ACHN (cell line): ENCODE measurements around the gene ANKRD39.
"Not testable (repeated sequence)": the region's sequence is repeated elsewhere in the genome, so short reads cannot be mapped to it uniquely, and the experiment has no call there.

Experiments used
- DNase-seq: peaks from one replicate; pipeline ENCODE4 v3.0.0-alpha.2; 2015
- in situ Hi-C: cut with HindIII; loops from 2 replicates; pipeline ENCODE4 v1.10.0; 2017; ENCODE audit warnings: low sequenced_read_pairs, low pct_ligation_motif_present, low pct_unique_long_range_greater_than_20kb

ANKRD39 gene

DNA sequence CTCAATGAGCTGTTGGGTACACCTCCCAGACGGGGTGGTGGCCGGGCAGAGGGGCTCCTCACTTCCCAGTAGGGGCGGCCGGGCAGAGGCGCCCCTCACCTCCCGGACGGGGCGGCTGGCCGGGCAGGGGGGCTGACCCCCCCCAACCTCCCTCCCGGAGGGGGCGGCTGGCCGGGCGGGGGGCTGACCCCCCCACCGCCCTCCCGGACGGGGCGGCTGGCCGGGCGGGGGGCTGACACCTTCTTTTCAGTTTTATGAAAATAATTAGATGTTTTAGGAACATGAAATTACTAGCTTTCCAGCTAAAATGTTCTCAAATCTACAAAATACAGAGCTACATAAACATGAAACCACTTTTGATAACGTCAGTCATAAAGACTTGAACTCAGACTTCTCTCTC, 51.9 kb downstream of the ANKRD39 start:
- in situ Hi-C loops, DNase-seq: not testable (repeated sequence)

DNA sequence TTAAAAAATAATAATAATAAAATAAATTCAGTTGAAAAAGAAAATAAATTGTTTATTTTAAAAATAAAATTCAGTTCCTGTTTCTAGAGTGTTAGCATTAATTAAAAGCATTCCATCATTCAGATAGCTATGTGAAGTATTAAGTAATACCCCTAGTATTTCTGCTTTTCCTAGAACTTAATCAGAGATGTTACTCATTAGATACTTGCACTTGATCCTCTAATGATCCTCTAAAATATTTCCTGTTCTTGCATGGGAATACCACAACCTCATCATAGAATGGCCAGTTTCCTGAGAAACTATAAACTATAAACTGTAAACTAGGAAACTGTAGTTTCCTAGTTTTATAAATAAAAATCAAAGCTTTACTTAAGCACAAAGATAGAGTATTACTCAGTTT, 52.8 kb downstream of the ANKRD39 start:
- no peak for DNase-seq
- in situ Hi-C loops, result no loop called here

DNA sequence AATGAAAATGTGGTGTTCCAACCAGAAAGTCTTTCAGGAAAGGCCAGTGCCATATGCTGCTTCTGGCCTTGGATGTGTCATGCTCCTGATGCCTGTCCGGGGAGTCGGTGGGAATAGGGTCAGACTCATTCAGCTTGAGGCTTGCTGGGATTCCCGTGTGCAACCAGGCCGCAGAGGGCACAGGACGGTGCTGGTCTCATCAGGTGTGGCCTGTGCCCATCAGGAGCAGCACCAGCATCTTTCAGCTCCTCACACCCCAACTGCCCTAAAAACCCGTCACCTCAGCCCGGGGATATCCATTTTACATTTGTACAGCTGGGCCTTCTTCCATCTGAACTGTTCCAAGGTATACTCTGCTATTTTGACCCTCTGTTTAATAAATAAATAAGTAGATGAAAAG, 55.1 kb downstream of the ANKRD39 start:
- in situ Hi-C loops, result no loop called here
- DNase-seq, result no peak

DNA sequence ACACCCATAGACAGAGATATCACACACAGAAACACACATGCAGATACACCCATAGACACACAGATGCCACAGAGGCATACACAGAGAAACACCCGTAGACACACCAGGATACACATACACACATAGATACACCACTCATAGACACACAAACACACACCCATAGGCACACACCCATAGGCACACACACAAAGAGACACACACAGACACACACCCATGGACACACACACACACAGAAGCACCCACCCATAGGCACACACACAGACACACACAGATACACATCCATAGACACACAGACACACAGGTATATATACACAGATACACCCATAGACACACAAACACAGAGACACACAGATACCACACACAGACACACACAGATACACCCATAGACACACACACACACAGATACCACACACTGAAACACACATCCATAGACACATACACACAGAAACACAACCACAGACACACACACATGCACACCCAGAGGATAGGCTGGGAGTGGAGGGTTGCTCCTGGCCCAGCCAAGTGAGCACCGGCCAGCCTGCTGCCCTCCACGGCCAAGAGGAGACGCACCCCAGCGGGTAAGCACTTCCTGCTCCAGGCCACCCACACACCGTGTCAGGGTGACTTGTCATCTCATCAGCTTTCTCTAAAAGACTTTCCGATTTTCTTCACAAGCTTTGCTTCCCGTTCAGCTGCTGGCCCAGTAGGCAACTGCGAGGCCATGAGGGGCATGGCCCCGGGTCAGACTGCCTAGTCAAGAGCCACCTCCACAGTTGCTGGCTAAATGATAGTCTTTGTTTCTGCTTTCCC, 55.8 kb downstream of the ANKRD39 start:
- DNase-seq, result peak; percentile 19
- in situ Hi-C loops, result no loop called here

DNA sequence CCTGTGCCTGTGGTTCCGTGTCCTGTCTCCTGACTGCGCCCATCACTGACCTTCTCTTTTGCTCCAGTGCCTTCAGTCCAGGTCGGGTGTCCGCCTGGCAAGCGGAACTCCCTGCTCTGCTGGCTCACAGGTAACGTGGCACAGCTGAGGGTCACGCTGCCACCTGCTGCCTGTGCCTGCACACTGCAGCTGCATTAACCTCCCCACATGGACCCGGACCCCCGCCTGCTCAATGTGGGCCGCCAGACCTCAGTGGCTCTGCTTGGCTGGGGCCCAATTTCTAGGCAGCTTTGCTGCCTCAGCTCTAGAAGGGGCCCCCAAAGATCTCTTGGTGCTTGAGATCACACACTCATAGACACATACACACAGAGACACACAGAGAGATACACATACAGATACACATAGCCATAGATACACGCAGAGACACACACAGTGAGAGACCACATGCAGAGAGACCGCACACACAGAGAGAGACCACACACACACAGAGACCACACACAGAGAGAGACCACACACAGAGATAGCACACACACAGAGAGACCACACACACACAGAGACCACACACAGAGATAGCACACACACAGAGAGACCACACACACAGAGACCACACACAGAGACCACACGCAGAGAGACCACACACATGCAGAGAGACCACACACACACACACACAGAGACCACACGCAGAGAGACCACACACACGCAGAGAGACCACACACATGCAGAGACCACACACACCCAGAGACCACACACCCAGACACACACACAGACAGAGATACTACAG, 56.6 kb downstream of the ANKRD39 start:
- in situ Hi-C loops, result no loop called here

DNA sequence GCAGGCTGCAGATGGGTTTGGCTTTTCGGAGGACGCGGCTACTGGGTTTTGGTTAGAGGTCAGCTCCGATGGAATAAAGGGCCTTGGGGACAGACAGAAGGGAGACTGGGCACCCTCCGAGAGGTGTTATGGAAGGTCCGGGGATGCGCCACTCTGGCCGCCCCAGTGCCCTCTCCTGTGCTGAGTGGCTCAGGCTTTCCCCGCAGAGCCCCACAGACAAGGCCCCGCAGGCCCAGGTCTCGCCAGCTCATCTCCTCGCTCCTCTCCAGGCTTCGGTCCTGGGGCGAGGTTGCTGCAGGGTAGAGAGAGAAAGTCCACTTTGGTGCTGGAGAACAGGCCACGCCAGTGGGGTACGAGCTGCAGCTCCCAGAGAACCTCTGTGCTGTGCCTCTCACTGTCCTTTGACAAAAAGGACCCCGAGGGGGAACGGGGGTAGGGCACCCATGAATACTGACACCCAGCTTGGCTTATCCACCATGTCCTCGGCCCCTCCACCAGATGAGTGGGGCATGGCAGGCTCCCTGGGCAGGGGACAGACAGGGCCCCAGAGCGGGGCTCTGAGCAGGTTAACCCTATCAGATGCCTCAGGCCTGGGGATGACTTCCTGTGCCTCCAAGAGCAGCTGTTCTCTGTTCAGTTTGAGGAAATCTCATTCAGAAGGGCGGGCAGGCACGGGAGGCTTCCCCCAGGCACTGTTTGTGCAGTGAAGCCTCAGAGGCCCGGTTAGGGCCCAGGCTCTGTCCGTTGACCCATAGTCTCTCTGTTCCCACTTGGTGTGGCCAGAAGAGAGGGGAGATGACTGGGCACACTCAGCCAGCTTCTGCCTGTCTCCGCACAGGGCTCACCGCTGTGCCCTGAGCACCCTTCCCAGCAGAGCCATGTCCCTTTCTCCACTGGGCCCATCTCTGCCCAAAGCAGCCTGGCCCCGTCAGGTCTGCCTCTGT, 57.5 kb downstream of the ANKRD39 start:
- no peak for DNase-seq
- in situ Hi-C loops, result no loop called here

More for the DNA sequence above, 56.6 kb downstream of the ANKRD39 start:
- peak; percentile 62 for DNase-seq

DNA sequence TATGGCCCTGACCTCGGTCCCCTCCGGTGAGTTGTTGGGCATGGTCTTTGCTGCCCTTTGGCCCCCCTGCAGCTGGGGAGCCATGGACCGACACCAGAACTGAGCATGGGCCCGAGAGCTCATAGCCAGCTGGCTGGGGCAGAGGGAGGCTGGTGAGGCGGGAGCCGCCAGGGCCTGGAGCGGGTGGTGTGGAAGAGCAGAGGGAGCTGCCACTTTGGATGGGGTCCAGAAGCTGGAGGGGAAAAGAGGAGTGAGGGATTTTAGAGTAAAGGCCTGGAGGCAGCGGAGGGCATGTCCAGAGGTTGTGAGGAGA, 58.2 kb downstream of the ANKRD39 start:
- no peak for DNase-seq
- in situ Hi-C loops, result no loop called here

DNA sequence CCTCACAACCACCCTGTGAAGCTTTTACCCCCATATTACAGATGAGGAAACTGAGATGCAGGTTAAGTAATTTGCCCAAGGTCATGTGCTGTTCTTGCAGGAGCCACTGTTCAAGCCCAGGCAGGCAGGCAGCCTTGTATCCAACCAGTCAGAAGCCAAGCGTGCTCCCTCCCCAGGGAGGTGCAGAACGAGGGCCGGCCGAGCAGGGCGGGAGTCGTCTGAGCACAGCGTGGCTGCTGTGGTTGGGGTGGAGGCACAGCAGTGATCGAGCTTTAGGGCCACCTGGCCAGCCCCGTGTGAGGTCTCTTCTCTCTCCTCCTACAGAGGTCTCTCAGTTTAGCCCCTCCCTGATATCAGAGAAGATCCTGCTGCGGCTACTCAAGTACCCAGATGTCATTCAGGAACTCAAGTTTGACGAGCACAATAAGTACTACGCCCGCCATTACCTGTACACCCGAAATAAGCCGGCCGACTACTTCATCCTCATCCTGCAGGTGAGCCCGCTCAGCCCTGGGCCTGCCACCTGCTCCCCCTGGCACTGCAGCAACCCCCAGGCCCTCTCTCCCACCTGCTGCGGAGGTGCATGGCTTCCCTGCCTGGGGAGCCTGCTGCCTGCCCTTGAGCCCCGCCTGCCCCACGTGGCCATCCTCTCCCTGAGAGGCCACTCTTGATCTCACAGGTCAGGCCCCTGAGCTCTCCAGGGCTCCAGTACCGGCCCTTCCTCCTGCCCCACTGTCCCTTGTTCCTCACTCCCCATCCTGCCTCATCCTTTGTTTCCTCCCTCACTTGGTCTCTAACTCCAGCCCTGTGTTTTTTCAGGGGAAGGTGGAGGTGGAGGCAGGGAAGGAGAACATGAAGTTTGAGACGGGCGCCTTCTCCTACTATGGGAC, 58.8 kb downstream of the ANKRD39 start:
- DNase-seq, result no peak
- in situ Hi-C loops, result no loop called here
